ENCODE results near the gene SSH2. TPM values are rescaled to one million over a fixed set of nuclear protein-coding genes. Genes with fewer than 3 reads are reported as not detected.
A peak's percentile ranks its signal among the peaks of the same experiment; 100 is the strongest.

SSH2 gene
- total RNA-seq, 1 experiment from 2014 or later, result 8.5 TPM

DNA sequence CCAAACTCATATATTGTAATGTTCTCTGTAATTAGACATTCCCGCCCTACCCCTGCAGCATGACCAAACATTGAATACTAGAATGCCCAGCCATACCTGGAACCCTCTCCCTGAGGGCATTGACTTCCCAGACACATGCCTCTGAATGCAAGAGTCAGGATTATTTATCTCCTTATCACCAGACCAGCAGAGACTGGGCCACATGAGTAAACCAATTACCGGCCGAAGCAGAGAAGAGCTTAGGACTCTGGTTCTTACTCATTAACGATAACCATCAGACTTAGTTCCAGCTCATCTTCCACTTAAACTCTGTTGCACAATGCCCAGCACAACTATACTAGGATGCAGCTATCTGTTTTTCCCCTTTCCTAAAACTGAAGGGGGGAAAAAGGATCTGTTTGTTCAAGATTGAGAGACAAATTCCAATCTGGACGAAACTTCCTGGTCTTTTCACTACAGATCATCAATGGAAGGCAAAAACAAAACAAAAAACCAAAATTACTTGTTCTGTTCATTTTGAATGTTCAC is 219.1 kb downstream of the SSH2 start:
- intact Hi-C loops (cut with micrococcal nuclease), result no loop called here
- Histone ChIP-seq H3K79me2 (ENCODE audit: low read length) (no peaks in the 10 kb centered on the region), H3K4me3 (ENCODE audit: low read length) (no peak overlapping the region), H3K9me3 (ENCODE audit: low read length) (no peaks in the 10 kb centered on the region), H3K27me3 (ENCODE audit: low read length) (no peaks in the 10 kb centered on the region), H3K36me3 (ENCODE audit: low read depth, low read length) (no peaks in the 10 kb centered on the region), H3K9ac (ENCODE audit: low read length) (no peak overlapping the region), H2AFZ (ENCODE audit: low read length) (no peak overlapping the region), H3F3A (ENCODE audit: low read length, unreplicated experiment) (no peaks in the 10 kb centered on the region), H3K9me2 (replicated peaks; ENCODE audit: low read length) (no peaks in the 10 kb centered on the region), H3K4me1 (ENCODE audit: insufficient read depth, low read length) (0 out of 2 replicates have a peak, but pooled peaks cover 12% of the 10 kb centered on the region), H4K20me1 (ENCODE audit: low read length) (no peaks in the 10 kb centered on the region), H3K4me2 (ENCODE audit: low read length) (peak overlapping the region; percentile 20), H3K27ac (ENCODE audit: low read length) (no peak overlapping the region)
- ChIA-PET POLR2A (ENCODE audit: unreplicated experiment) (no interaction called here), CTCF (no interaction called here)
- BruUV-seq (replicated peaks), result no TSS peak
- peak; percentile 47 for DNase-seq
- TF ChIP-seq, protein P1, sequence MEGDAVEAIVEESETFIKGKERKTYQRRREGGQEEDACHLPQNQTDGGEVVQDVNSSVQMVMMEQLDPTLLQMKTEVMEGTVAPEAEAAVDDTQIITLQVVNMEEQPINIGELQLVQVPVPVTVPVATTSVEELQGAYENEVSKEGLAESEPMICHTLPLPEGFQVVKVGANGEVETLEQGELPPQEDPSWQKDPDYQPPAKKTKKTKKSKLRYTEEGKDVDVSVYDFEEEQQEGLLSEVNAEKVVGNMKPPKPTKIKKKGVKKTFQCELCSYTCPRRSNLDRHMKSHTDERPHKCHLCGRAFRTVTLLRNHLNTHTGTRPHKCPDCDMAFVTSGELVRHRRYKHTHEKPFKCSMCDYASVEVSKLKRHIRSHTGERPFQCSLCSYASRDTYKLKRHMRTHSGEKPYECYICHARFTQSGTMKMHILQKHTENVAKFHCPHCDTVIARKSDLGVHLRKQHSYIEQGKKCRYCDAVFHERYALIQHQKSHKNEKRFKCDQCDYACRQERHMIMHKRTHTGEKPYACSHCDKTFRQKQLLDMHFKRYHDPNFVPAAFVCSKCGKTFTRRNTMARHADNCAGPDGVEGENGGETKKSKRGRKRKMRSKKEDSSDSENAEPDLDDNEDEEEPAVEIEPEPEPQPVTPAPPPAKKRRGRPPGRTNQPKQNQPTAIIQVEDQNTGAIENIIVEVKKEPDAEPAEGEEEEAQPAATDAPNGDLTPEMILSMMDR (conservative IDR thresholded peaks at IDR 0.05; ENCODE audit: low read depth, low read length), result no peak
- TF ChIP-seq EZH2 (IDR thresholded peaks at IDR 0.05; ENCODE audit: low read length, unreplicated experiment) (no peak), EZH2phosphoT487 (IDR thresholded peaks at IDR 0.05; ENCODE audit: borderline replicate concordance, low read length) (no peak)
- no peak for ATAC-seq

DNA sequence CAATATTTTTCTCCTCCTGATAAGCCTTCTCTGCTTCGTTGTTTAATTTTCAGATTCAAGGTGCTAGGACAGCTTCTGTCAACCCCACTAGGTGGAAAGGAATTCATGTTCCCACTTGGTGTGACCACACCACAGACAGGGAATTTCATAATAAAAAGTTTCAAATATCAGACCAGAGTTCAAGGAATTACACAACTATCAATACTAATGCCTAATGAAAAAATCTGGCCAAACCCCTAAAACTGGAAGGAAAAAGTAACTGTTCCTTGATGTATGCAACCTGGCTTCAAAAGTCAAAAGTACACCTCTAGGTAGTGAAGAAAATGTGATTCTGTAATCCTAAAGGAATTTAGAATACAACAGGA is 219.5 kb downstream of the SSH2 start:
- intact Hi-C loops (cut with micrococcal nuclease), result no loop called here
- 0 out of 2 replicates have a peak, but pooled peaks cover 12% of the 10 kb centered on the region for H3K4me1 ChIP-seq (ENCODE audit: insufficient read depth, low read length)
- H3K79me2 ChIP-seq (ENCODE audit: low read length), result no peaks in the 10 kb centered on the region
- H3K4me3 ChIP-seq (ENCODE audit: low read length), result no peak overlapping the region
- DNase-seq (no peak), ATAC-seq (no peak)
- H2AFZ ChIP-seq (ENCODE audit: low read length), result no peak overlapping the region
- H3K36me3 ChIP-seq (ENCODE audit: low read depth, low read length), result no peaks in the 10 kb centered on the region
- no peaks in the 10 kb centered on the region for H3K9me3 ChIP-seq (ENCODE audit: low read length)
- H4K20me1 ChIP-seq (ENCODE audit: low read length), result no peaks in the 10 kb centered on the region
- no peaks in the 10 kb centered on the region for H3K27me3 ChIP-seq (ENCODE audit: low read length)
- no peak overlapping the region for H3K9ac ChIP-seq (ENCODE audit: low read length)
- no peaks in the 10 kb centered on the region for H3K9me2 ChIP-seq (replicated peaks; ENCODE audit: low read length)
- H3F3A ChIP-seq (ENCODE audit: low read length, unreplicated experiment), result no peaks in the 10 kb centered on the region
- CTCF ChIA-PET, result no interaction called here
- TF ChIP-seq EZH2 (IDR thresholded peaks at IDR 0.05; ENCODE audit: low read length, unreplicated experiment), result no peak
- no peak for TF ChIP-seq EZH2phosphoT487 (IDR thresholded peaks at IDR 0.05; ENCODE audit: borderline replicate concordance, low read length)
- TF ChIP-seq, protein P1 (conservative IDR thresholded peaks at IDR 0.05; ENCODE audit: low read depth, low read length), result no peak
- POLR2A ChIA-PET (ENCODE audit: unreplicated experiment), result no interaction called here
- H3K27ac ChIP-seq (ENCODE audit: low read length), result no peak overlapping the region
- H3K4me2 ChIP-seq (ENCODE audit: low read length), result peak overlapping the region; percentile 20; the same call in 1 of the 2 replicates
- BruUV-seq (replicated peaks), result no TSS peak

DNA sequence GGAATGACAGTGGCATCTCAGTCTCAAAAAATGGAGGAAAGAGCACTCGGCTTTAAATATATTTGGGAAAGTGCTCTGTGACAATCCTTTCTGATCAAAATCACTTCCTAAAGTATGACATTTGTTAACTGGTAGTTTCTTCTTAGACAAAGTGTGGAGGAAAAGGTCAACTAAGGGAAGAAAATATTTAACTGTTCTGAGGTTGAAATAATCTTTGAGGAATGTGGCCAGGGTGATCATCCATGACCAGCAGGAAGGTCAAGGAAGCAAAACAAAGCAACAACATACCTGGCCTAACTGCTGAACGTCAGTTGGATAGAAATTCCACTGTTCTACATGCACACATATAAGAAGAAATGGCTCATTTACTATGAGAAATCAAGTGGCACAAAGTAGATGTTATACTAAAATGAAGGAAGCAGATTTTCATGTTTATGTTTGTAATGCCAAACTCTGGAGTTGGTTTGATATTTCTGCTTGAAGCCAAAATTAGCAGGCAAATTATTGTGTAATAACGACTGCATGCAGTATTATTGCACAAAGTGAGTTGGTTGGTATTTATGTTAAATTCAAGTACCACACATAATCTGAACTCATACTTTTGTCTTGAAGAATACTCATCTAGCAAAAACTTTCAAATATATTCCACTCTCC is 220.0 kb downstream of the SSH2 start:
- Histone ChIP-seq H3K9ac (ENCODE audit: low read length) (no peak overlapping the region), H3K79me2 (ENCODE audit: low read length) (no peaks in the 10 kb centered on the region), H3K4me3 (ENCODE audit: low read length) (no peak overlapping the region), H3K27me3 (ENCODE audit: low read length) (no peaks in the 10 kb centered on the region), H3F3A (ENCODE audit: low read length, unreplicated experiment) (no peaks in the 10 kb centered on the region), H3K4me1 (ENCODE audit: insufficient read depth, low read length) (0 out of 2 replicates have a peak, but pooled peaks cover 12% of the 10 kb centered on the region), H2AFZ (ENCODE audit: low read length) (no peak overlapping the region), H3K9me2 (replicated peaks; ENCODE audit: low read length) (no peaks in the 10 kb centered on the region), H3K27ac (ENCODE audit: low read length) (no peak overlapping the region), H3K4me2 (ENCODE audit: low read length) (no peak overlapping the region), H3K9me3 (ENCODE audit: low read length) (no peaks in the 10 kb centered on the region), H4K20me1 (ENCODE audit: low read length) (no peaks in the 10 kb centered on the region), H3K36me3 (ENCODE audit: low read depth, low read length) (no peaks in the 10 kb centered on the region)
- DNase-seq (no peak), ATAC-seq (no peak)
- TF ChIP-seq EZH2 (IDR thresholded peaks at IDR 0.05; ENCODE audit: low read length, unreplicated experiment) (no peak), EZH2phosphoT487 (IDR thresholded peaks at IDR 0.05; ENCODE audit: borderline replicate concordance, low read length) (no peak)
- TF ChIP-seq, protein P1 (conservative IDR thresholded peaks at IDR 0.05; ENCODE audit: low read depth, low read length), result no peak
- ChIA-PET CTCF (no interaction called here), POLR2A (ENCODE audit: unreplicated experiment) (no interaction called here)
- intact Hi-C loops (cut with micrococcal nuclease), result no loop called here
- BruUV-seq (replicated peaks), result no TSS peak

All from PC-3 (cell line).